Measurements from ENCODE around the gene OR2W1. TPM values are rescaled to one million over a fixed set of nuclear protein-coding genes. Genes with fewer than 3 reads are reported as not detected.

Gene OR2W1, protein sequence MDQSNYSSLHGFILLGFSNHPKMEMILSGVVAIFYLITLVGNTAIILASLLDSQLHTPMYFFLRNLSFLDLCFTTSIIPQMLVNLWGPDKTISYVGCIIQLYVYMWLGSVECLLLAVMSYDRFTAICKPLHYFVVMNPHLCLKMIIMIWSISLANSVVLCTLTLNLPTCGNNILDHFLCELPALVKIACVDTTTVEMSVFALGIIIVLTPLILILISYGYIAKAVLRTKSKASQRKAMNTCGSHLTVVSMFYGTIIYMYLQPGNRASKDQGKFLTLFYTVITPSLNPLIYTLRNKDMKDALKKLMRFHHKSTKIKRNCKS
- not detected for polyA plus RNA-seq (ENCODE audit: insufficient read length)
- long read RNA-seq, donor 1, result 0 reads
- long read RNA-seq, donor 2, result 0 reads
- long read RNA-seq, donor 3, result 0 reads
- long read RNA-seq, donor 4, result 0 reads
- long read RNA-seq, donor 5, result 0 reads
- long read RNA-seq, donor 6, result 0 reads
- long read RNA-seq, donor 7, result 0 reads
- long read RNA-seq, donor 8, result 0 reads

DNA sequence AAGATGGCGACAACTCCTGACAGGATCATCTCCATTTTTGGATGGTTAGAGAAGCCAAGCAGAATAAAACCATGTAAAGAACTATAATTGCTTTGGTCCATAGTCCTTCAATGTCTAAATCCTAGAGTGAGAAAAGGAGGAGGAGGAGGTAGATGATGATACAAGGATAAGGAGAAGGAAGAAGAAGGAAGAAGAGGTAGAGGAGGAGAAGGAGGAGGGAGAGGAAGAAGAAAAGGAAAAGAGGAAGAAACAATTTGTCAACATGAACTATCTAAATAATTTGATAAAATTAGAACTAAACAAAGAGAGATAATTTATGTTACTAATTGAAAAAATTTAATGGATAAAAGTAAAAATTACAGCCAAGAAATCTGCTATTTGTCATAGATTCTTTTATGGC is at the start of gene OR2W1:
TSS of gene OR2W1 (minus strand) at position 101 of the 400 bp plus-strand sequence. CDS start at position 101, 0 bp downstream.
- no peak for DNase-seq

DNA sequence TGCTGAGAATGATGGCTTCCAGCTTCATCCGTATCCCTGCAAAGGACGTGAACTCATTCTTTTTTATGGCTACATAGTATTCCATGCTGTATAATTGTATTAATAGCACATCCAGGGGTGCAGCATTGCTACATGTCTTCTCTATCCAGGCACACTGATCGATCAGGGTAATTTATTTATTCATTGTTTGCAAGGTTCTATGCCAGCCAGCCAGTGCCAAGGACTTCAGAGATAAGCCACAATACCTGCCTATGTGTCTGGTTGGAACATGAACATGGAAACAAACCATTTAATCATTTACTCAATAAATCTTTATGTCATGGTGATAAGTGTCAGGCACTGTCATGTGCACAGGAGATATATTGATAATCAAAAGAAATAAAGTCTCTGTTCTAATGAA is 48.0 kb upstream of the OR2W1 start:
- no peak for DNase-seq

DNA sequence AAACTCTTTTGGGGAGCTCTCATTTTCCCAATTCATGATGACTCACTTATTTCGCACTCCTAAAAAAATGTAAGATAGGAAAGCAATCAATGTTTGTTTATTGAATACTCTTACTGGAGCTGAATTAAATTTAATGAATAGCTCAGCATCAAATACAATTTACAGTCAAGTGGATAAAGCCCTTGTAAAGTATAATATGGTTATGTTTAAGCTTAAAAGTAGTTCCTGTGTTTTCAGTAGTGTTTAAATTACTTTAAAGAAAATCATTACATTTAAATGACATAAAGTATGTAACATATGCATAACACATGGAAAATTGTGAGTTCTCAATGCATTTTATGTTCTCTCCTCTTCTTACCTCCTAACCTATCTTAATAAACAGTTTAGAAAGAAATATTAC is 42.2 kb upstream of the OR2W1 start, which contains the start of gene OR2B3:
TSS of gene OR2B3 (minus strand) at position 101 of the 400 bp plus-strand sequence. CDS start at position 36, 65 bp downstream.
- DNase-seq, result no peak

DNA sequence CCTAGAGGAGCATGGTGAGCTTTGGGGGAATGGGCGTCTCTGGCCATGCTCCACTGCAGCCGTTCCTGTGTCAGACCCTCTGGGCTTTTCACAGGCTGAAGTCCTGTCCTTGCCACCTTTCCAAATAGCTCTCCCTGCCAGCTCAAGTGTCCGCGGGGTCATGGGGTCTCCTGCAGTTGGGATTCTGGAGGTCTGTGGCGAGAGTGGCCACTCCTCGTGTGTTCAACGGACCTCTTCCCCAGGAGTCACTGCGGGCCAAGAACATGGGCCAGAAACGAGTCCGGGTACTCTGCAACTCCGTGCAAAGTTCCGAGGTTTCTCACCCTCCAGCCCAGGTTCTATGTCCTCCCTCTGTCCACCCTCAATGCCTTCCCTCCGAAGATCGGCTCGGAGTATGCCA is 37.5 kb upstream of the OR2W1 start:
- no peak for DNase-seq

DNA sequence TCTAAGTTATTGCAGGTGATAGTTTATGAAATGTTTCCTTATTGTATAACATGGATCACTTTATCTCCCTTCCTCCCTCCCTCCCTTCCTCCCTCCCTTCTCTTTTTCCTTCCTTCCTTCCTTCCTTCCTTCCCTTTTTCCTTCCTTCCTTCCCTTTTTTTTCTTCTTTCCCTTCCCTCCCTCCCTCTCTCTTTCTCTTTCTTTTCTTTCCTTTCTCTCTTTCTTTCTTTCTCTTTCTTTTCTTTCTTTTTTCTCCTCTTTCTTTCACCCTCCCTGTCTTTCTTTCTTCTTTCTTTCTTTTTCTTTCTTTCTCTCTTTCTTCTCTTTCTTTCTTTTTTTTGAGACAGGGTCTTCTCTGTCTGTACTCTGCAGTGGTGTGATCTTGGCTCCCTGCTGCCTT is 36.3 kb upstream of the OR2W1 start:
- no peak for DNase-seq

DNA sequence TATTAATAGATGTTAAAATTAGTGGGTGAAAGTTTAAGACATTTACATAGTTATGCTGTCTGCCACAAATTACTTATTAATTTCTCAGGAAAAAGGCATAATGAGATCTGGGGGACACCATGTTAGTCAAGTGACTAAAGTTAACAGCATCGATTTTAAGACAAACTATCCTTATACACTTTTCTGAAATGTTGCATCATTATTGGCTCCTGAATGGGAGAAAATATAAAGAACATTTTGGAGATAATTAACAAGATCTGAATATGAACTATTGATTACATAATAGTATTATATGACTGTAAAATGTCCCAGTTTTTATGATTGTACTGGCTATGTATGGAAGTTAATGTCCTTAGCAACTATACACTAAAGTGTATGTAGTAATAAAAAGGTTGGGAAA is 34.2 kb upstream of the OR2W1 start:
- no peak for DNase-seq

DNA sequence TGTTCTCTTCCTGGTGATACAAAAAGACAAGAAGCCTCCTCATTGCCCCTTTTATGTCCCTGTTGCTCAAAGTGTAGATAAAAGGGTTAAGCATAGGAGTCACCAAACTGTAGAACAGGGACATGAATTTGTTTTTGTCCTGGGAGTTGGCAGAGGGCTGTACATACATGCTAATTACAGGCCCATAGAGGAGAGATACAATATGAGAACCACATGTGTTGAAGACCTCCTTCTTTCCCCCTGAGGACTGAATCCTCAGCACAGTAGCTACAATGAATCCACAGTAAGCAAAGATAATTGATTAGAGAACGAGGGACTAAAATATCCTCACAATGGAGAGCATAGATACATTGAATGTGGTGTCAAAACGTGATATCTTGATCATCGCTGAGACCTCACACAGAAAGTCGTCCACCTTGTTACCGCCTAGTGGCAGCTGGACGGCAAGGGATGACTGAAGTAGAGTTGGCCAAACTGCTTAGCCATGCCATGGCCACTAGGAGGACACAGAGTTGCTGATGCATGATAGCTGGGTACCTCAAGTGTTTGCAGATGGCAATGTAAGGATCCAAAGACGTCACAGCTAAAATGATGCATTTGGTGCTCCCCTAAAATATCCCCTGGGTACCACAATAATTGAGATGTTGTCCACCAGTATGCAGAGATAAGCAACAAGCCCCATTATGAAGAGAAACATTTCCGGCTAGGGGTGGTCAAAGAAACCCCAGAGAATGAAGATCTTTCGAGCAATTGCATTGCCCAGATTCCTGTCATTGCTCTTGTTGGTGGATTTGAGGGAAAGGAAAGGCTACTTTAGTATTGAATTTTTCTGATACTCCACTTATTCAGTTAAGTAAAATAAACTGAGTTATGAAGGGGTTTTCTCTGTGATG is 27.1 kb upstream of the OR2W1 start:
- peak; percentile 1 for DNase-seq

DNA sequence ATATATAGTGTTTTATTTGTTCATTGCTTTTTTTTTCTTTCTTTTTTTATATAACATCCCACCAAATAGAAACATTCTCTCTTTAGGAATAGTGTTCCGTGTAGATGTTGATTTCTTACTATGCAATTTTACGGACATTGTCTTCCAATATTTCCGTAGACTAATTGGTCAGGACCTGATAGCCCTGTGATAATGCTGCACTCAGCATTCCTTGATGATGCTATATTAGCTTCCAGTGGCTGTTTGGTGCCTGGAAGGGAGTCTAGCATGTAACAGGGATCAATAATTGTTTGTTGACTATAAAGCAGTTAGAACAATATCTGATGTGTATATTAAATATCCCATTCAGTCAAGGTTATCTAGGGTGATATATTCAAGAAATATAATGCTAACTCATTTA is 6.7 kb upstream of the OR2W1 start:
- DNase-seq, result no peak

DNA sequence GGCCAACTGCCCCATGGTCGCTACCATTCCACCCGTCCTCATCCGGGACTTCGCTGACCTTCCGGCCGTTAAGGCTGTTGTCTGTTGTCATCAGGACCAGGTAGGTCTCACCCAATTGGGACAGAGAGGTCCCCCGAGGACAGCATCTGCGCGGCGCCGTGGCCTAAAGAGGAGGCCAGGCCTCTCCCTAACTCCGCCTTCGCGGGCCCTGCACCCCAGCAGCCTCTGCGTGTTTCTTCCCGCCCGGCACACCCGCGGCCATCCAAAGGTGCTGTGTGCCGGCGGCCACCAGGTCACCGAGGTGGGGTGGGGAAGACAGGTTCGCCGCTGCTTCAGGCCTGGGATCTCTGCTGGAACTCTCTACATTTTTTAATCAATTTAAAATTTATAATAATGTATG is 9.0 kb downstream of the OR2W1 start:
- DNase-seq, result no peak

DNA sequence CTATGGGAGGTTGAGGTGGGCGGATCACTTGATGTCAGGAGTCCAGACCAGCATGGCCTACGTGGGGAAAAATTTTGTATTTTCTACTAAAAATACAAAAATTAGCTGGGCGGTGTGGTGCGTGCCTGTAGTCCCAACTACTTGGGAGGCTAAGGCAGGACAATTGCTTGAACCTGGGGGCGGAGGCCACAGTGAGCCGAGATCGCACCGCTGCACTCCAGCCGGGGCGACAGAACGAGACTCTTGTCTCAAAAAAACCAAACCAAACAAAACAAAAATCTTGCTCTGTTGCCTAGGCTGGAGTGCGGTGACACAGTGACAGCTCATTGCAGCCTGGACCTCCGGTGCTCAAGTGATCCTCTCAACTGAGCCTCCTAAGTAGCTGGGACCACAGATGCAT is 16.2 kb downstream of the OR2W1 start:
- DNase-seq, result no peak

DNA sequence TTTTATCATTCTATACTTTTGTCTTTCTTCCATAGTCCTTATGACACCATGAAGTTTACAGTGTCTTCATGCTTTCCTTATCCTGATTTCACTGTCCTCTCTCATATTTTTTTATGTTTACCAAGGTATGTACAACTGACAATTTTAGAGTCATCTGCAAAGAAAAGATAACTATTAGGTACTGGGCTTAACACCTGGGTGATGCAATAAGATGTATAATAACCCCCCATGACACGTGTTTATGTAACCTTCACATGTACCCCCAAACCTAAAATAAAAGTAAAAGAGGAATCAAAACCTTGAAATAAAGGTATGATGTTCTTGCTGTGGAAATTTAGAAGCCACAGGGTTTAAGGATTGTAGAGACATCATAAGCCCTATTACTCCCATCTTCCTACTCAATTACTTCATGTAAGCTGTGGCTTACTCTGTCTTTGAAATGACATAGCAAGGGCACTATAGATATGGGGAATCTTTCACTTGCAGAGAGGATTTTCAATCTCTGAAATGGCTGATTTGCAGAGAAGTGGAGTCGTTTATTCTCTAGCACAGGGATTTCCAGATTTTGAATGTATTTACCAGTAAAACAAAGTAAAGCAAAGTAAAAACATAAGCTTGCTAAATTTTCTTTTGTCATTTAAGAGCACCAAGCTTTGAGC is 18.9 kb downstream of the OR2W1 start:
- DNase-seq, result no peak

DNA sequence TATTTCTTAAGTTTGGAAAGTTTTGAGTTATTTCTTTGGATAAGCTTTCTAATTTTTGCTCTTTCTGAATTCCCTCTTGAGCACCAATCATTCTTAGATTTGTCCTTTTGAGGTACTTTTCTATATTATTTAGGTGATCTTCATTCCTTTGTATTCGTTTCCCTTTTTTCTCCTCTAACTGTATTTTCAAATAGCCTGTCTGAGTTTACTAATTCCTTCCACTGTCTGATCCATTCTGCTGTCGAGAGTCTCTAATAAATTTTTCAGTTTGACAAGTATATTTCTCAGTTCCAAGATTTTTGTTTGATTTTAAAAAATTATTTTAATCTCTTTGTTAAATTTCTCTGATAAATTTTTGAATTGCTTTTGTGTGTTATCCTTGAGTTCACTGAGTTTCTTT is 23.5 kb downstream of the OR2W1 start:
- DNase-seq, result no peak

DNA sequence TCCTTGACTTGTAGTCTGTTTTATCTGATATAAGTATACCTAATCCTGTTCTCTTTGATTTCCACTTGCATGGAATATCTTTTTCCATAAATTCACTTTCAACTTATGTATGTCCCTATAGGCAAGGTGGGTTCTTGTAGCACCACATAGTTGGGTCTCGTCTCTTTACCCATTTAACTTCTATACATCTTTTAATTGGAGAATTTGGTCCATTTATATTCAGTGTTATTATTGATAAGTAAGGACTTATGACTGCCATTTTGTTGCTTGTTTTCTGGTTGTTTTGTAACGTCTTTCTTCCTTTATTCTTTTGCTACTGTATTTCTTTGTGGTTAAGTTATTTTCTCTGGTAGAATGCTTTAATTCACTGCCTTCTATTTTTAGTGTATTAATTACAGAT is 25.3 kb downstream of the OR2W1 start:
- DNase-seq, result no peak

DNA sequence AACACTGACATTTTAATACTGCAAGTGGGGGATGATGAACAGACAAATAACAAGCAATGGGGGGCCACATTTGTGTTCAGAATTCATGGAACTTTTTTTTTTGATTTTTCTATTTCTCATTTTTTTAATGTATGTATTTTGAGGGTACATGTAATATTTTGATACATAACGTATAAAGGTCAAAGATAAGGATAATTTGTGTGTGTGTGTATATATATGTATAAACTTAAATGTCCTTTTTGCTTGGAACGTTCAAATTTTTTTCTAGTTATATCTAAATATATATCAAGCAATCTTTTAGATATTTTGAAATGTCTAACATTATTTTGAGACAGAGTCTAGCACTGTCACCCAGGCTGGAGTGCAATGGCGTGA is 27.6 kb downstream of the OR2W1 start:
- no peak for DNase-seq

DNA sequence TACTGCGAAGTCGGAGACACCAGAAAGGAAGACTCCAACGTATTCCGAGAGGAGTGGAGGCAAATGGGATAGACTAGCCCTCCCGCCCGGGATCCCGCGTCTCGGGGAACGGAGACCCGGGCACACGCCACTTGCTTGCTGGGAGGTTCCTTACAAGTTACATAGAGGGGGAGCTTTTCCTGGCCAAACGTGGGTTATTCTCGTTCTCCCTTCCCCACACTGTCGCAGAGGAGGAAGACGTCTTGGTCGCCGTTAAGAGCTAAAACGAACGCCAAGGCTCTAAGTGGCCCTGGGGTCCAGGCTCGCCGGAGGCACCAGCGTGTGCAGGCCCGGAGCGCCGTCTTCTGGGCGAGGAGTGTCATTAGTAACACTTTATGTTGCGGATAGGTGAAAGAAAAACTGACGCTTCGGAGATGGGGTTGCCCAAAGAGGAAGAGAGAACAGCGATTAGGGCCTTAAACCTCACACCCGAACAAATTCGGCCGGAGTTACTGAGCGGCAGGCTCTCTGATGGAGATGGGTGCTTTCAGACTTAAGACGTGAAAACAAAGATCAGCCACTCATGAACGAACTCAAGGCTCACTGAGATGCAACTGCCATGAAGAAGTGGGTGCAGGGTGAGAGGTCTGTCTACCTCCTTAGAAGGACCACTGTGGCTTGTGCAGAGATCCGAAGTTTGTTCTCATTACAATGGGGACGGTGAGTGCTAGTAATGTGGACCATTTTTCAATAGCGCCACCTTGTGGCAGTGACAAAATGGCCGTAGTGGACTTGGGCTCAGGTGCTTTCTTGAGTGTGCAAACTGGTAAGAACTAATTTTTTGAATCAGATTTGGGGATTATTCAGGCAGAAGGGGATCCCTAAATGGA is 28.2 kb downstream of the OR2W1 start:
- peak; percentile 89 for DNase-seq

DNA sequence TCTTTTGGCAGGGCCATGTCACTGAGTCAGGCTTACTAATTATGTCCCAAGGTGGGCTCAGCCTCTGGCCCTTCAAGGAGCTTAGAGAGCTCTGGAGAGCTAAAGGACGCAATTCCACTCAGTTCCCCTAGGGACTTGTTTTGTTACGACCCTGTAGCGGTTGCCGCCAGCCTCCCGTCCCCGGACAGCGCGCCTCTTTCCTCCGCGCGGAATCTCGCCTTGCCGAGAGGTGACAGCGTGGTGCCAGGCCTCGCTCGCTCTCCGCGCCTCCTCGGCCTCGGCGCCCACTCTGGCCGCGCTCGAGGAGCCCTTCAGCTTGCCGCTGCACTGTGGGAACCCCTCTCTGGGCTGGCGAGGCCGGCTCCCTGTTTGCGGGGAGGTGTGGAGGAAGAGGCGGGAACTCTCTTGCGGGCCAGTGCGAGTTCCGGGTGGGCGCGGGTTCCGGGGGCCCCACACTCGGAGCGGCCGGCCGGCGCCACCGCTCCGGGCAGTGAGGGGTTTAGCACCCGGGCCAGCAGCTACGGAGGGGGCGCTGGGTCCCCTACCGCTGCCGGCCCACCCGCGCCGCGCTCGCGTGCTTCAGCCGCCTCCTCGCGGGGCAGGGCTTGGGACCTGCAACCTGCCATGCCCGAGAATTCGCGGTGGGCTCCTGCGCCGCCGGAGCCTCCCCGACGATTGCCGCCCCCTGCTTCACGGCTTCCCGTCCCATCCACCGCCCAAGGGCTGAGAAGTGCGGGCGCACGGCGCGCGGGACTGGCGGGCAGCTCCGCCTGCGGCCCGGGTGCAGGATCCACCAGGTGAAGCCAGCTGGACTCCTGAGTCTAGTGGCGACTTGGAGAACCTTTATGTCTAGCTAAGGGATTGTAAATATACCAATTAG is 30.0 kb downstream of the OR2W1 start:
- no peak for DNase-seq

DNA sequence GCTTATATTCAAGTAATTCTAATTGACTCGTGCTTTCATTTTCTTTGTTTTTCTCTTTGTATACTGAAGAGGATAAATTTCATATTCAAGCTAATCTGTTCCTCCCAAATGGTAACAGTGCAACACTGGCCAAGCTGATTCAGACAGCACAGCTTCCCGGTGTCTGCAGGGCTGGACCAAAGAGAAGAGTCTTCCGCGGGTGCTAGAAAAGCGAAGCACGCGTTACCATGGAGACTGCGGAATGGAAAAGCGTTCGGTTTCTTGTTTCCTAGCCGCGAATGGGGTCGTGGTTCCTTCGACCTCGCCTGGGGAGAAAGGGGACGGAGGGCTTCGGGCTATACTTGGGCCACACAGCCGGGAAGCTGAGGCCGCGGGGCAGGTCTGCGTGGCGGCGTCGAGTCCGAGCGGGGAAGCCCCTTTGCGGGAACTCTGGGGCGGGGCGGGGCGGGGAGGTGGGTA is 33.7 kb downstream of the OR2W1 start:
- DNase-seq, result peak; percentile 80

DNA sequence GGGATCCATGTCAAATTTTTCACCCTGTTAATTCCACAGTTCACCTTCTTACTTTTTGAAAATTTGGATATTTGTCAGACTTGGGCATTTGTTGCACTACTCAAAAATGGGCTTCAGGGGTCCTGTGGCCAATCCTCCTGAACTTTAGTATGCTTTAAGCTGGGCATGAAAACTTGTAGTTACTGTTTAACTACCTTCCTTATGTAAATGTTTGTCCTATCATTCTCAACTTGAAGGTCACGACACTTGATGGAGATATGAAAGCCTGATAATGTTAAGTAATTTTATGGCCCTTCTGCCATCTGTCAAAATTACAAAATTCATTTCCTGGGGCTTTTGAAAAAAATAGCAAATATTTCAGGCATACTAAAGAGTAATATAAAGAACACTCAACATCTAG is 35.6 kb downstream of the OR2W1 start:
- DNase-seq, result no peak

DNA sequence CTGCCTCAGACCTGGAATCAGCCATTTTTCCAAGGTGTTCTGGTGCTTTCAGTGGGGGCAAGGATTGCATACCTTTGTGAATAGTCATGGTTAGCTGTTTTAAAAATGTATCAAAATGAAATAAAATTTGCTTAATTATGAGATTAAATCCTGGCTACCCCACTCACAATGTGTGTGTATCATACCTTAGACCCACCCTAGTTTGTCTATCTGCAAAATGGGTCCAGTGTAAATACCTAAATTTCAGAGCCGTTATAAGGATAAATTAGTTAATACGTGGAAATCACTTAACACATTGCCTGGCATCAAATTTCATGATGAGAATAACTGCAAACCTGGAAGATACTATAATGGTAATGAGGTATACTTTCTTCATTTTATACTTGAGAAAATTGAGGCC is 36.9 kb downstream of the OR2W1 start:
- DNase-seq, result no peak

DNA sequence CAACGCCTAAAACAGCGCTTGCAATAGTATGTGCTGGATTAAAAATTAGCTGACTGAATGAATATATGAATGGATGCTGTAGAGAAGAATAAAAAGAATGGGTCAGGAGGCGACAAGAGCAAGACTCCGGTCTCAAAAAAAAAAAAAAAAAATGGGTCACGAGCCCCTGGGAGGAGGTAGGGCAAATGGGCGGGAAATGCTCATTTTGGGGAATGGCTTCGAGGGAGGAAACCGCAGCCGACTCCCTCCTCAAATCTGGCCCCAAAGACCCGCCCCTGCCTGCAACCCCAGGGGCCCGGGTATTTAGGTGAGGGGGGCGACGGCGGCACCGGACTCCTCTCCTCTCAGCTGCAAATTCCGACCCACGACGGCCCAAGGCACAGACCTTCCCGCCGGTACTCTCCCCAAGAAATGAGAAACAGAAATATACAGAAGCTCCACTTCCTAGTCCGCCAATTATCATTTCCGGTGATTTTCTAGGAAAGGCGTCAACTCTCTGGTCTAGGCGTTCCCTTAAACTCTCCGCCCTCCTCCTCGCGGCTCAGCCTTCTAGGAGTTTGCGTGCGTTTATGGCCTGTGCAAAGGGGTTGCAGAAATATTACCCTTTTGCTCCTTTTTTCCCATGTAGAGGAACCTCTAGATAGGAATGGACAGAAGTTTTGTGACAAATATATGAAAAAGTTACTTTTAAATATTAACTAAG is 39.6 kb downstream of the OR2W1 start, which contains the start of gene ZNF311:
TSS of gene ZNF311 (minus strand) at position 133 of the 703 bp plus-strand sequence. CDS start 1,361 bp downstream, outside the sequence.
- peak; percentile 85 for DNase-seq
